SK-N-SH (cell line): ENCODE data around the gene CLEC10A. TPM values are rescaled to one million over a fixed set of nuclear protein-coding genes. Genes with fewer than 3 reads are reported as not detected.

ENCODE experiments used
- CTCF ChIA-PET: fragments of 300-600, 350-600 bp; formaldehyde crosslinking; extraction: SDS; loops from one replicate; lab custom pipeline; 2021; lab: Yijun Ruan, JAX
- POLR2A ChIA-PET: fragments of 350-600 bp; sonication (Branson Sonifier 250); formaldehyde crosslinking; extraction: SDS; loops from one replicate; lab custom pipeline; 2020; ENCODE audit warnings: antibody characterized with exemption, inconsistent platforms; lab: Yijun Ruan, JAX
- DNase-seq: peaks from one replicate; pipeline ENCODE4 v3.0.0; 2012
- H2AFZ ChIP-seq: fragments of 200-600 bp; sonication (generic); 2 replicates; pipeline ENCODE4 v1.8.1; 2016; ENCODE audit warnings: antibody characterized with exemption, mild to moderate bottlenecking, low read depth
- H3F3A ChIP-seq: fragments of 200-600 bp; sonication (generic); replicated peaks from 2 replicates; pipeline ENCODE3; 2016; ENCODE audit warnings: antibody characterized with exemption, mild to moderate bottlenecking; ENCODE audit not compliant: insufficient read depth
- H3K27ac ChIP-seq, 2 experiments: fragments of 200-500 bp in 1 of 2; fragments of 200-600 bp in 1 of 2; sonication (Bioruptor generic) in 1 of 2; sonication (generic), shearing (Covaris generic) in 1 of 2; 2 replicates each; pipeline versions ENCODE4 v1.5.1 to v1.6.1; 2014 to 2016; ENCODE audit warnings: low read depth in 2 of 2, inconsistent platforms in 1 of 2, low read length in 1 of 2, mild to moderate bottlenecking in 1 of 2, mixed read lengths in 1 of 2
- H3K27me3 ChIP-seq: fragments of 200-600 bp; sonication (generic), shearing (Covaris generic); 2 replicates; pipeline ENCODE4 v1.6.1; 2016; ENCODE audit warnings: mixed run types; ENCODE audit not compliant: insufficient read depth
- H3K36me3 ChIP-seq, 2 experiments: fragments of 200-500 bp in 1 of 2; fragments of 200-600 bp in 1 of 2; sonication (Bioruptor generic) in 1 of 2; sonication (generic) in 1 of 2; replicated peaks in 1 of 2; 2 replicates each; pipeline versions ENCODE3 to v1.5.1; 2014 to 2016; ENCODE audit warnings: low read length in 1 of 2, mild to moderate bottlenecking in 1 of 2; ENCODE audit not compliant: insufficient read depth in 2 of 2, control insufficient read depth in 1 of 2
- H3K4me1 ChIP-seq, 2 experiments: fragments of 200-500 bp in 1 of 2; fragments of 200-600 bp in 1 of 2; sonication (Bioruptor generic) in 1 of 2; sonication (generic), shearing (Covaris generic) in 1 of 2; 2 replicates each; pipeline versions ENCODE4 v1.5.1 to v1.6.1; 2014 to 2016; ENCODE audit warnings: low read depth in 1 of 2, low read length in 1 of 2, mixed run types in 1 of 2; ENCODE audit not compliant: insufficient read depth in 2 of 2, control insufficient read depth in 1 of 2
- H3K4me2 ChIP-seq: fragments of 200-600 bp; sonication (generic), shearing (Covaris generic); 2 replicates; pipeline ENCODE4 v1.6.1; 2017; ENCODE audit warnings: mixed run types
- H3K4me3 ChIP-seq, 2 experiments: fragments of 200-500 bp in 1 of 2; fragments of 200-600 bp in 1 of 2; sonication (Bioruptor generic) in 1 of 2; sonication (generic), shearing (Covaris generic) in 1 of 2; 2 replicates each; pipeline versions ENCODE4 v1.5.1 to v1.8.1; 2014 to 2016; ENCODE audit warnings: low read depth in 2 of 2, inconsistent platforms in 1 of 2, low read length in 1 of 2, mild to moderate bottlenecking in 1 of 2, mixed read lengths in 1 of 2, moderate library complexity in 1 of 2
- H3K79me2 ChIP-seq: fragments of 200-600 bp; sonication (generic); 2 replicates; pipeline ENCODE4 v1.8.1; 2017; ENCODE audit warnings: mild to moderate bottlenecking; ENCODE audit not compliant: insufficient read depth
- H3K9ac ChIP-seq: fragments of 200-600 bp; sonication (generic); 2 replicates; pipeline ENCODE4 v1.6.1; 2017; ENCODE audit warnings: mixed run types
- H3K9me2 ChIP-seq: fragments of 200-600 bp; sonication (generic); 2 replicates; pipeline ENCODE4 v1.6.1; 2017; ENCODE audit warnings: mixed run types
- H3K9me3 ChIP-seq: fragments of 200-600 bp; sonication (generic); 2 replicates; pipeline ENCODE4 v1.6.1; 2017; ENCODE audit warnings: mixed run types, mild to moderate bottlenecking, moderate library complexity
- H4K20me1 ChIP-seq: fragments of 200-600 bp; sonication (generic); 2 replicates; pipeline ENCODE4 v1.6.1; 2017; ENCODE audit warnings: mild to moderate bottlenecking, mixed run types; ENCODE audit not compliant: insufficient read depth
- CHD2 ChIP-seq: fragments of 150-350 bp; IDR thresholded peaks from 2 replicates; pipeline ENCODE4 v1.6.1; 2018; ENCODE audit warnings: low read length; ENCODE audit not compliant: partially characterized antibody
- ELF1 ChIP-seq: IDR thresholded peaks from 2 replicates; pipeline ENCODE4 v1.4.0; 2012
- FOXM1 ChIP-seq: IDR thresholded peaks from 2 replicates; pipeline ENCODE4 v1.4.0; 2012; ENCODE audit warnings: low read depth, mild to moderate bottlenecking
- GABPA ChIP-seq: IDR thresholded peaks from 2 replicates; pipeline ENCODE4 v1.4.0; 2012; ENCODE audit warnings: low read depth, mild to moderate bottlenecking
- GATA2 ChIP-seq: sonication (generic); formaldehyde crosslinking; IDR thresholded peaks from 2 replicates; pipeline ENCODE4 v1.5.0; 2020; ENCODE audit warnings: mild to moderate bottlenecking, missing genetic modification reagents
- JUND ChIP-seq: IDR thresholded peaks from 2 replicates; pipeline ENCODE4 v1.4.0; 2012
- NFIC ChIP-seq: IDR thresholded peaks from 2 replicates; pipeline ENCODE4 v1.4.0; 2012; ENCODE audit warnings: borderline replicate concordance
- NRF1 ChIP-seq: IDR thresholded peaks from 2 replicates; pipeline ENCODE4 v1.6.1; 2012; ENCODE audit warnings: low read depth, mild to moderate bottlenecking, low read length
- POLR2AphosphoS5 ChIP-seq: IDR thresholded peaks from 2 replicates; pipeline ENCODE4 v1.6.1; 2012; ENCODE audit warnings: low read depth, low read length
- RCOR1 ChIP-seq: fragments of 150-350 bp; IDR thresholded peaks from 2 replicates; pipeline ENCODE4 v1.6.1; 2017; ENCODE audit warnings: antibody characterized with exemption, low read length
- RFX5 ChIP-seq: IDR thresholded peaks from 2 replicates; pipeline ENCODE4 v1.6.1; 2012; ENCODE audit warnings: mild to moderate bottlenecking, improper control_type of control experiment, low read length
- RXRA ChIP-seq: IDR thresholded peaks from 2 replicates; pipeline ENCODE4 v1.4.0; 2012; ENCODE audit warnings: low read depth, mild to moderate bottlenecking, borderline replicate concordance
- TAF1 ChIP-seq: IDR thresholded peaks from 2 replicates; pipeline ENCODE4 v1.6.1; 2012; ENCODE audit warnings: low read depth, mild to moderate bottlenecking, low read length, moderate library complexity, borderline replicate concordance
- TCF12 ChIP-seq: IDR thresholded peaks from 2 replicates; pipeline ENCODE4 v1.4.0; 2012
- YY1 ChIP-seq: IDR thresholded peaks from 2 replicates; pipeline ENCODE4 v1.4.0; 2012; ENCODE audit warnings: low read depth, mild to moderate bottlenecking
- WGBS: methylation state at CpG from one replicate; pipeline ENCODE4 v1.1.6; 2017; ENCODE audit warnings: low lambda C conversion rate; 5-methylcytosine and 5-hydroxymethylcytosine counted together
- polyA plus RNA-seq, 3 experiments: library from polyadenylated mRNA; depleted of rRNA; stranded (reverse); fragments of >200 nt; gene quantifications; 2 replicates each; pipeline ENCODE4 v1.2.3, GENCODE V29; 2012
- TF ChIP-seq, protein P1 (sequence below): fragments of 150-350 bp; IDR thresholded peaks from 2 replicates; pipeline ENCODE4 v1.6.1; 2016; ENCODE audit warnings: mild to moderate bottlenecking, low read depth, low read length
- TF ChIP-seq, protein P2 (sequence below): IDR thresholded peaks from 2 replicates; pipeline ENCODE4 v1.4.0; 2012; ENCODE audit warnings: low read depth
- TF ChIP-seq, protein P3 (sequence below): IDR thresholded peaks from 2 replicates; pipeline ENCODE4; 2012
- TF ChIP-seq, protein P4 (sequence below): IDR thresholded peaks from 2 replicates; pipeline ENCODE4 v1.4.0; 2012; ENCODE audit warnings: low read depth, borderline replicate concordance
- TF ChIP-seq, protein P5 (sequence below): IDR thresholded peaks from 2 replicates; pipeline ENCODE4 v1.6.1; 2012; ENCODE audit warnings: mild to moderate bottlenecking, low read depth, low read length, moderate library complexity

CLEC10A gene
- polyA plus RNA-seq, 1 of the 3 experiments (the other 2 are of a cell fraction) = not detected

DNA sequence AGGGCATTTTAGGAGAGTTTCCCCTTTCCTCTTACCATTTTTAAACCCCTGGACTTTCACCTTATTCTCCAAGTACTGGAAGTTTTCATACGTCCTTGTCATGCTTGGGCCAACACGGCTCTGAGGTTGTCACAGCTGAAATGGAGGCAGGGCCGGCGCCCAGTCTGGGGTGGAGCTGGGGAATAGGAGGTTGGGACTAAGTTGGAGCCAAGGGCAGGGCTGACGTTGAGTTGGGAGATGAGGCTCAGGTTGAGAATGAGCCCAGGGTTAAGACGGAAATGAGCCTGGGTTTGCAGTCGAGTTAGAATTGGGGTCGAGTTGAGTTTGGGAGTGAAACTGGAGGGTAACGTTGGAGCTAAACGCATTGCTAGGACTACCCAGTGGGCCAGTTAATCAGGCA lies 1.3 kb downstream of the CLEC10A start (continued):
- TF ChIP-seq CHD2 (no peak), RFX5 (no peak), TAF1 (no peak), ELF1 (no peak)
- TF ChIP-seq, all 33 proteins: peak for 0

DNA sequence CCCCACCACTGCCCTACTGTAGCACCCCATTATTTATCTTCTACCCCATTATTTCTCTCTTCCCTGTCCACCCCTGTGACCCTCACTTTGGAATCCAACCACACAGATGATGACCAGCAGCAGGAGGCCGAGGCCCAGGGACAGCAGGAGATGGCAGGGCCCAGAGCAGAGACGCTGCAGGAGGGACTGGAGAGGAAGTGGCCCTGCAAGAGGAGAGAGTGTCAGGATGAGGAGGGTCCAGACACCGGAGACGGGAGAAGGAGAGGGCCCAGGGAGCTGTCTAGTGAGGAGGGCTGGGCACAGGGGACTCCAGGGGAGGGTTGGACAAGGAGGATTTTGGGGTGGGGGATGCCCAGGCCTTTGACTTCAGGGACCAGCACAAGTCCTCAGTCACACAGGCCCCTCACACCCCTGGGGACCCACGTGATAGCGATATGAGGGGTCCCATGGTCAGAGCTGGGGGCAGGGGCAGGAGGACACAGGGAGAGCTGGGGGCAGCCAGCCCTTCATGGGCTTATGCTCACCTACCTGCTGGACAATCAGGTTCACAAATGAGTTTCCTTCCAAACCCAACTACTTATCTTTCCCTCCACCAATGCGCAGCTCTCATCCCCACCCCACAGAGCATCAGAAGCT lies 2.0 kb downstream of the CLEC10A start:
- Histone ChIP-seq H3F3A (no peaks in the 10 kb centered on the region), H3K9me3 (no peaks in the 10 kb centered on the region), H3K4me1 (no peaks in the 10 kb centered on the region), H3K36me3 (no peaks in the 10 kb centered on the region), H2AFZ (no peak overlapping the region), H3K9me2 (no peaks in the 10 kb centered on the region), H3K27me3 (peaks cover 39% of the 10 kb centered on the region), H4K20me1 (no peaks in the 10 kb centered on the region), H3K4me2 (no peak overlapping the region), H3K4me3 (no peak overlapping the region), H3K27ac (no peak overlapping the region), H3K79me2 (no peaks in the 10 kb centered on the region), H3K9ac (no peak overlapping the region)
- ChIA-PET POLR2A (no interaction called here), CTCF (interaction anchor here (1.0 kb wide), 1 partner anchor 42 kb away, joined by 3 read pairs; no protein-coding TSS in a partner anchor)
- TF ChIP-seq TCF12 = no peak
- WGBS = 22% methylated on average over 6 of the region's 7 CpGs
- no peak for DNase-seq

DNA sequence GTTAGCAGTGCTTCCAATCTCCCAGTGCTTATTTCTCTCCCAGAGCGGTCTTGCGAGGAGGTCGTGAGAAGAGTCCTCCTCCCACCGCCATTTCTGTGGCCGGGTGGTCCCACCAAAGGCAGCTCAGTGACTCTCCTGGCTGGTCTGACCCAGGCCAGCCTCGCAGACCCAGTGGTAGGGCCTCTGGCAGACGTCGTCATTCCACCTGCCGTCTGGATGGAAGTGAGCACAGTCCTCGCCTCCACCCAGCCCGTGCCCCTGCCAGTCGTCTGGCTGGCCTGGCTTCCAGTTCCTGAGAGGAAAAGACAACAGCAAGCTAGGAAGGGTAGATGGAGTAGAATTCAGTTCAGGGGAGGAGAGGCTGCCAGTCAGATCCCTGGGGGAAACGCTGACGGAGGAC lies 5.1 kb downstream of the CLEC10A start:
- Histone ChIP-seq H3K9me3 (no peaks in the 10 kb centered on the region), H2AFZ (no peak overlapping the region), H4K20me1 (no peaks in the 10 kb centered on the region), H3K79me2 (no peaks in the 10 kb centered on the region), H3K9ac (no peak overlapping the region), H3K27ac (no peak overlapping the region), H3K27me3 (peaks cover 40% of the 10 kb centered on the region), H3K36me3 (no peaks in the 10 kb centered on the region), H3F3A (no peaks in the 10 kb centered on the region), H3K4me2 (no peak overlapping the region), H3K9me2 (no peaks in the 10 kb centered on the region), H3K4me3 (no peak overlapping the region), H3K4me1 (no peaks in the 10 kb centered on the region)
- 17% methylated on average over 11 of the region's 14 CpGs for WGBS
- no peak for DNase-seq
- POLR2A ChIA-PET = no interaction called here
- CTCF ChIA-PET = interaction anchor here (0.6 to 1.7 kb wide), 5 partner anchors 21 to 64 kb away, joined by 3 to 5 read pairs (median 3); no protein-coding TSS in a partner anchor
- TF ChIP-seq YY1 = no peak
- TF ChIP-seq NRF1 = no peak
- TF ChIP-seq RCOR1 = no peak
- no peak for TF ChIP-seq GATA2 (CRISPR knock-in tag)
- TF ChIP-seq, protein P1, sequence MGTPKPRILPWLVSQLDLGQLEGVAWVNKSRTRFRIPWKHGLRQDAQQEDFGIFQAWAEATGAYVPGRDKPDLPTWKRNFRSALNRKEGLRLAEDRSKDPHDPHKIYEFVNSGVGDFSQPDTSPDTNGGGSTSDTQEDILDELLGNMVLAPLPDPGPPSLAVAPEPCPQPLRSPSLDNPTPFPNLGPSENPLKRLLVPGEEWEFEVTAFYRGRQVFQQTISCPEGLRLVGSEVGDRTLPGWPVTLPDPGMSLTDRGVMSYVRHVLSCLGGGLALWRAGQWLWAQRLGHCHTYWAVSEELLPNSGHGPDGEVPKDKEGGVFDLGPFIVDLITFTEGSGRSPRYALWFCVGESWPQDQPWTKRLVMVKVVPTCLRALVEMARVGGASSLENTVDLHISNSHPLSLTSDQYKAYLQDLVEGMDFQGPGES = no peak
- no peak for TF ChIP-seq CHD2
- TF ChIP-seq GABPA = no peak
- TF ChIP-seq NFIC = no peak
- no peak for TF ChIP-seq FOXM1
- TF ChIP-seq, protein P2, sequence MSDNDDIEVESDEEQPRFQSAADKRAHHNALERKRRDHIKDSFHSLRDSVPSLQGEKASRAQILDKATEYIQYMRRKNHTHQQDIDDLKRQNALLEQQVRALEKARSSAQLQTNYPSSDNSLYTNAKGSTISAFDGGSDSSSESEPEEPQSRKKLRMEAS = no peak
- TF ChIP-seq ELF1 = no peak
- TF ChIP-seq, protein P3, sequence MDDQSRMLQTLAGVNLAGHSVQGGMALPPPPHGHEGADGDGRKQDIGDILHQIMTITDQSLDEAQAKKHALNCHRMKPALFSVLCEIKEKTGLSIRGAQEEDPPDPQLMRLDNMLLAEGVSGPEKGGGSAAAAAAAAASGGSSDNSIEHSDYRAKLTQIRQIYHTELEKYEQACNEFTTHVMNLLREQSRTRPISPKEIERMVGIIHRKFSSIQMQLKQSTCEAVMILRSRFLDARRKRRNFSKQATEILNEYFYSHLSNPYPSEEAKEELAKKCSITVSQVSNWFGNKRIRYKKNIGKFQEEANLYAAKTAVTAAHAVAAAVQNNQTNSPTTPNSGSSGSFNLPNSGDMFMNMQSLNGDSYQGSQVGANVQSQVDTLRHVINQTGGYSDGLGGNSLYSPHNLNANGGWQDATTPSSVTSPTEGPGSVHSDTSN = no peak
- TF ChIP-seq POLR2AphosphoS5 = no peak
- TF ChIP-seq JUND = no peak
- TF ChIP-seq, protein P4, sequence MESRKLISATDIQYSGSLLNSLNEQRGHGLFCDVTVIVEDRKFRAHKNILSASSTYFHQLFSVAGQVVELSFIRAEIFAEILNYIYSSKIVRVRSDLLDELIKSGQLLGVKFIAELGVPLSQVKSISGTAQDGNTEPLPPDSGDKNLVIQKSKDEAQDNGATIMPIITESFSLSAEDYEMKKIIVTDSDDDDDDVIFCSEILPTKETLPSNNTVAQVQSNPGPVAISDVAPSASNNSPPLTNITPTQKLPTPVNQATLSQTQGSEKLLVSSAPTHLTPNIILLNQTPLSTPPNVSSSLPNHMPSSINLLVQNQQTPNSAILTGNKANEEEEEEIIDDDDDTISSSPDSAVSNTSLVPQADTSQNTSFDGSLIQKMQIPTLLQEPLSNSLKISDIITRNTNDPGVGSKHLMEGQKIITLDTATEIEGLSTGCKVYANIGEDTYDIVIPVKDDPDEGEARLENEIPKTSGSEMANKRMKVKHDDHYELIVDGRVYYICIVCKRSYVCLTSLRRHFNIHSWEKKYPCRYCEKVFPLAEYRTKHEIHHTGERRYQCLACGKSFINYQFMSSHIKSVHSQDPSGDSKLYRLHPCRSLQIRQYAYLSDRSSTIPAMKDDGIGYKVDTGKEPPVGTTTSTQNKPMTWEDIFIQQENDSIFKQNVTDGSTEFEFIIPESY = no peak
- TF ChIP-seq, protein P5, sequence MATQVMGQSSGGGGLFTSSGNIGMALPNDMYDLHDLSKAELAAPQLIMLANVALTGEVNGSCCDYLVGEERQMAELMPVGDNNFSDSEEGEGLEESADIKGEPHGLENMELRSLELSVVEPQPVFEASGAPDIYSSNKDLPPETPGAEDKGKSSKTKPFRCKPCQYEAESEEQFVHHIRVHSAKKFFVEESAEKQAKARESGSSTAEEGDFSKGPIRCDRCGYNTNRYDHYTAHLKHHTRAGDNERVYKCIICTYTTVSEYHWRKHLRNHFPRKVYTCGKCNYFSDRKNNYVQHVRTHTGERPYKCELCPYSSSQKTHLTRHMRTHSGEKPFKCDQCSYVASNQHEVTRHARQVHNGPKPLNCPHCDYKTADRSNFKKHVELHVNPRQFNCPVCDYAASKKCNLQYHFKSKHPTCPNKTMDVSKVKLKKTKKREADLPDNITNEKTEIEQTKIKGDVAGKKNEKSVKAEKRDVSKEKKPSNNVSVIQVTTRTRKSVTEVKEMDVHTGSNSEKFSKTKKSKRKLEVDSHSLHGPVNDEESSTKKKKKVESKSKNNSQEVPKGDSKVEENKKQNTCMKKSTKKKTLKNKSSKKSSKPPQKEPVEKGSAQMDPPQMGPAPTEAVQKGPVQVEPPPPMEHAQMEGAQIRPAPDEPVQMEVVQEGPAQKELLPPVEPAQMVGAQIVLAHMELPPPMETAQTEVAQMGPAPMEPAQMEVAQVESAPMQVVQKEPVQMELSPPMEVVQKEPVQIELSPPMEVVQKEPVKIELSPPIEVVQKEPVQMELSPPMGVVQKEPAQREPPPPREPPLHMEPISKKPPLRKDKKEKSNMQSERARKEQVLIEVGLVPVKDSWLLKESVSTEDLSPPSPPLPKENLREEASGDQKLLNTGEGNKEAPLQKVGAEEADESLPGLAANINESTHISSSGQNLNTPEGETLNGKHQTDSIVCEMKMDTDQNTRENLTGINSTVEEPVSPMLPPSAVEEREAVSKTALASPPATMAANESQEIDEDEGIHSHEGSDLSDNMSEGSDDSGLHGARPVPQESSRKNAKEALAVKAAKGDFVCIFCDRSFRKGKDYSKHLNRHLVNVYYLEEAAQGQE = no peak
- TF ChIP-seq RXRA = no peak
